Stomach (tissue), 9 donors: Measurements from ENCODE around the gene HOXD8. TPM values are rescaled to one million over a fixed set of nuclear protein-coding genes. Genes with fewer than 3 reads are reported as not detected.

Source experiments
- DNase-seq, 2 donors: peaks; one replicate each; pipeline versions ENCODE4 v3.0.0 to v3.0.0-alpha.2; 2013 to 2019
- H3K27ac ChIP-seq, 5 donors: fragments of 200-600 bp in 4 of 5; sonication (generic) in 4 of 5; one replicate each; pipeline ENCODE4 v1.5.1; 2013 to 2019; ENCODE audit warnings: mild to moderate bottlenecking in 1 of 5, moderate library complexity in 1 of 5
- H3K27me3 ChIP-seq, 3 donors: fragments of 200-600 bp; sonication (generic); one replicate each; pipeline ENCODE4 v1.5.1; 2017 to 2019; ENCODE audit warnings: mixed run types in 1 of 3
- H3K36me3 ChIP-seq, 4 donors: fragments of 200-600 bp; sonication (generic); 1 replicate in 3 of 4; 2 replicates in 1 of 4; pipeline ENCODE4 v1.5.1; 2016 to 2019
- H3K4me1 ChIP-seq, 4 donors: fragments of 200-600 bp; sonication (generic); one replicate each; pipeline ENCODE4 v1.5.1; 2016 to 2019
- H3K4me3 ChIP-seq, 4 donors: fragments of 200-600 bp; sonication (generic) in 3 of 4; one replicate each; pipeline ENCODE4 v1.5.1; 2016 to 2019; ENCODE audit warnings: mild to moderate bottlenecking in 1 of 4
- H3K9me3 ChIP-seq, 4 donors: fragments of 200-600 bp; sonication (generic); one replicate each; pipeline ENCODE4 v1.5.1; 2016 to 2019
- EP300 ChIP-seq: sonication (generic); formaldehyde crosslinking; IDR thresholded peaks from one replicate; pipeline ENCODE4 v1.6.1; 2017; ENCODE audit warnings: antibody characterized with exemption
- POLR2A ChIP-seq, 4 donors: fragments of 450-650 bp; IDR thresholded peaks; one replicate each; pipeline ENCODE4 v1.6.1; 2016; ENCODE audit warnings: antibody characterized with exemption in 4 of 4, control low read depth in 2 of 4, mild to moderate bottlenecking in 1 of 4, moderate library complexity in 1 of 4
- POLR2AphosphoS5 ChIP-seq, 3 donors: sonication (generic); formaldehyde crosslinking; IDR thresholded peaks; one replicate each; pipeline ENCODE4 v1.6.1; 2016; ENCODE audit warnings: antibody characterized with exemption in 3 of 3
- WGBS, 5 donors: extraction: QIAGEN DNeasy Blood & Tissue Kit in 3 of 5; methylation state at CpG; one replicate each; pipeline versions ENCODE4 v1.1.5 to v1.1.7; 2013 to 2018; 5-methylcytosine and 5-hydroxymethylcytosine counted together
- intact Hi-C: fragments of 100-400 bp; cut with DNase I; formaldehyde crosslinking; loops from one replicate; pipeline ENCODE4 v1.15.1; 2023; ENCODE audit warnings: low total_unique reads
- polyA plus RNA-seq, 3 donors: library from polyadenylated mRNA; stranded (reverse); fragments of 200-250 nt; gene quantifications; one replicate each; pipeline ENCODE4 v1.2.3, GENCODE V29; 2013
- total RNA-seq, 5 donors: library from RNA; depleted of rRNA; stranded (reverse); fragments of >200 nt; gene quantifications; one replicate each; pipeline versions ENCODE4 v1.1.0 to v1.2.3, GENCODE V29; 2014 to 2016
- TF ChIP-seq, protein P1 (sequence below), 7 experiments: fragments of 450-650 bp in 4 of 7; fragments of 200-600 bp in 3 of 7; sonication (generic) in 3 of 7; IDR thresholded peaks; one replicate each; pipeline ENCODE4 v1.5.1; 2016 to 2019; ENCODE audit warnings: antibody characterized with exemption in 7 of 7, control low read depth in 2 of 7, mild to moderate bottlenecking in 1 of 7
- donor health status: healthy with polysubstance abuse.
- donor health status: Bipolar disorder and iron deficiency.
- donor health status: healthy.

HOXD8 gene
- total and polyA plus RNA-seq, 8 donors: 0.58 to 15.9 (median 1.8) TPM; not detected in 2

DNA sequence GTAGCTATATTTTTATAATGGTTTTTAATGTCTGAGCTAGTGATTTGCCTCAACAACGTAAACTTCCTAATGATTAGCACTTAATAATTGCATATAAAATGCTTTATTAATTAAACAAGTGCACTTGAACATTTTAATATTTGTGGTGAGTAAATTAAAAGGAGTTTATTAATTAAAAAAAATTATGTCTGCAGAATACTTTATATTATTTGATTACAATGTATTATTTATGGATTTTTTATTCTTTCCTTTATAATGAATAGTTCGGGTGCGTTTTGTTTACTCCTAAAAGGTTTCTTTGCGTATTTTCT is 2.3 kb downstream of the HOXD8 start:
- intact Hi-C loops: no loop called here
- H3K27ac ChIP-seq: peak overlapping the region in 1 of 5 donors; percentile 75
- DNase-seq: no peak
- H3K36me3 ChIP-seq: no peaks in the 10 kb centered on the region
- H3K4me3 ChIP-seq: peak overlapping the region in 1 of 4 donors; percentile 35
- TF ChIP-seq, protein P1, sequence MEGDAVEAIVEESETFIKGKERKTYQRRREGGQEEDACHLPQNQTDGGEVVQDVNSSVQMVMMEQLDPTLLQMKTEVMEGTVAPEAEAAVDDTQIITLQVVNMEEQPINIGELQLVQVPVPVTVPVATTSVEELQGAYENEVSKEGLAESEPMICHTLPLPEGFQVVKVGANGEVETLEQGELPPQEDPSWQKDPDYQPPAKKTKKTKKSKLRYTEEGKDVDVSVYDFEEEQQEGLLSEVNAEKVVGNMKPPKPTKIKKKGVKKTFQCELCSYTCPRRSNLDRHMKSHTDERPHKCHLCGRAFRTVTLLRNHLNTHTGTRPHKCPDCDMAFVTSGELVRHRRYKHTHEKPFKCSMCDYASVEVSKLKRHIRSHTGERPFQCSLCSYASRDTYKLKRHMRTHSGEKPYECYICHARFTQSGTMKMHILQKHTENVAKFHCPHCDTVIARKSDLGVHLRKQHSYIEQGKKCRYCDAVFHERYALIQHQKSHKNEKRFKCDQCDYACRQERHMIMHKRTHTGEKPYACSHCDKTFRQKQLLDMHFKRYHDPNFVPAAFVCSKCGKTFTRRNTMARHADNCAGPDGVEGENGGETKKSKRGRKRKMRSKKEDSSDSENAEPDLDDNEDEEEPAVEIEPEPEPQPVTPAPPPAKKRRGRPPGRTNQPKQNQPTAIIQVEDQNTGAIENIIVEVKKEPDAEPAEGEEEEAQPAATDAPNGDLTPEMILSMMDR (IDR thresholded peaks at IDR 0.05): no peak
- TF ChIP-seq EP300 (no peak), POLR2A (IDR thresholded peaks at IDR 0.05) (no peak), POLR2AphosphoS5 (IDR thresholded peaks at IDR 0.05) (no peak)
- WGBS, 5 donors: 18 to 28% (median 21%) methylated on average over 4 of the region's 4 CpGs
- H3K9me3 ChIP-seq: peaks cover 0 to 25% (median 2%) of the 10 kb centered on the region in 4 donors
- H3K4me1 ChIP-seq: peaks cover 18 to 59% (median 41%) of the 10 kb centered on the region in 4 donors
- peaks cover 56 to 100% (median 93%) of the 10 kb centered on the region in 3 donors for H3K27me3 ChIP-seq

DNA sequence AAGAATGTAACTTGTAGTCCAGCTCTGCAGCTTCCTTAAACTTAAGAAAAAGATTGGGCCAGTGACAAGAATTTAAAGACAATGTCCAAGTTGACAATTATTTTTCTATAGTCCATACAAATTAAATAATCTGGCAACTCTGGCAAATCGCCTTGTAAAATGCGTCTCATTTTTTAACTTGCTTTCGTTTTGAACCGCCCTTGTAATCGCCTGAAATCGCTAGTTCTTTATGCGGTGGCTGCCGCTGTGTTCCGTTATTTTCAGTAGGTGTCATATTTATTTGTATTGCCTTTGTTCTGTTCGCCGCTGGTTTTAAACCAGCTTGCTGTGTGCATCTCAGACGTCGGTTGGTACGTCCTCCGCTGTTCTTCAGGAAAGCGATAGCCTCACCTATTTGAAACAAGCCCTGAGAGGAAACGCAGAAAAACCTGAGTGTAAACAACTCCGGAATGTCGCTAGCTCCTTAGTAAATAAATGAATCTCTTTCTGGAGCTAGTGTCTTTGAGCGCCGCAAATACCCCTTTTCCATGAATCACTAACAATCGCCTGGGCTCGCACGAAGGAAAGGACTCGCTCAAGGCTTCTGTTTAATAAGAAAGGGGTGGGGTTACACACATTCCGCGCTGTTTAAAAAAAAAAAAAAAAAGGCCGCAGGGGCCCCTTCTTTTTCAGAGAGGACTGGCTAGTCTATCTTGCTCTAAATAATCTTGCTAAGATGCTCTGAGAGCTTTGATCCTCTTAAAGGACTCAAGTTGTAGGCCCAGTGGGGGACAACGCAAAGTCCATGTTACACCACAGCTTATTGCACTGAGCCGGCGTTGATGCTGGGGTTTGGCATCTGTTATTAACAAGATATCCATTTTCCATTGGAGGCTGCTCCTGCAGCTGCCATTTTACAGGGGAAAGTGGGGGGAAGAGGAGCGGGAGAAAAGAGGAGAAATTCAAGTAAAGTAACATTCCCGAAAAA is 3.0 kb downstream of the HOXD8 start:
- Histone ChIP-seq H3K4me1 (peaks cover 20 to 58% (median 43%) of the 10 kb centered on the region in 4 donors), H3K27ac (peak overlapping the region in 1 of 5 donors; percentile 42), H3K36me3 (no peaks in the 10 kb centered on the region), H3K9me3 (peaks cover 0 to 25% (median 2%) of the 10 kb centered on the region in 4 donors), H3K27me3 (peaks cover 58 to 100% (median 99%) of the 10 kb centered on the region in 3 donors), H3K4me3 (peak overlapping the region; percentile 13 to 35 (median 20))
- intact Hi-C loops: no loop called here
- no peak for TF ChIP-seq EP300
- no peak for TF ChIP-seq POLR2A (IDR thresholded peaks at IDR 0.05)
- TF ChIP-seq POLR2AphosphoS5 (IDR thresholded peaks at IDR 0.05): no peak
- TF ChIP-seq, protein P1 (IDR thresholded peaks at IDR 0.05): no peak
- 9 to 17% (median 10%) methylated on average over 33 of the region's 33 CpGs for WGBS, 5 donors
- DNase-seq: no peak

DNA sequence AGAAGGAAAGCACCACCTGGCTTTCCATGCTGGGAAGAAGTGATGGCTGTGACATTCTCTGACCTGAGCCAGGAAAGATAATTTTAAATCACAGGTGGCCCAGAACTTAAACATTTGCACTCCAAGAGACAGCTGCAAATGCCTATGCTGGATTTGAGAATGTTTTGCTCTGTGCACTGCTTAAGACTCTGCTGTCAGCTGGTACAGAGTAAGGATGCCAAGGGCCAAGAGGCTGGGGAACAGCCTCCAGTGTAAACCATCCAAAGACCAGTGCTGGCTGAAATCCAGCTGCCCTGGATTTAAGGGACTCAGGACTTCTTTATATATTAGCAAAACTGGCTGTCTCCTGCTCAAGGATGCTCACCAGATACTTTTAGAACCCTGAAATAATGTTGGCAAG is 3.9 kb downstream of the HOXD8 start:
- intact Hi-C loops: no loop called here
- DNase-seq: no peak

DNA sequence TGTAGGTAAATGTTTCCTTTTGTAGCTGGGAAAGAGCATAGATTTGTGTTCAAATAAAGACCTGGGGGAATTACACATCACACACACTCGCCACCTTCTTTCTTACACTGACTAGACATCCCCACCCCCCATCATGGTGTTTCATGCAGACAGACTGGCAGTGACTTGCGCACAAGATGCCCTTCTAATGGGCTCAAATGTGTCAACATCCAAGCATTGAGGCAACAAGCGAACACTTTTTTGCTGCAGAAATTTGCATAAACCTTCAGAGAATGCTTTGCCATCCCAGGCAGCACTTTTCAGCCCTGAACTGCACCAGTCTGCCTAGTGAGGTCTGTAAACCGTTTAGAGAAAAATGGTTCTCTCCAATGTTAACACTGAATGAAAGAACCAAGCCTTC is 4.5 kb downstream of the HOXD8 start:
- Histone ChIP-seq H3K27ac (no peak overlapping the region), H3K9me3 (peaks cover 0 to 24% (median 2%) of the 10 kb centered on the region in 4 donors), H3K4me3 (no peak overlapping the region), H3K36me3 (no peaks in the 10 kb centered on the region), H3K27me3 (peaks cover 53 to 100% (median 100%) of the 10 kb centered on the region in 3 donors), H3K4me1 (peaks cover 20 to 52% (median 34%) of the 10 kb centered on the region in 4 donors)
- DNase-seq: no peak
- no peak for TF ChIP-seq EP300
- no peak for TF ChIP-seq POLR2A (IDR thresholded peaks at IDR 0.05)
- no peak for TF ChIP-seq POLR2AphosphoS5 (IDR thresholded peaks at IDR 0.05)
- TF ChIP-seq, protein P1 (IDR thresholded peaks at IDR 0.05): no peak
- intact Hi-C loops: no loop called here
- WGBS, 5 donors: 16 to 42% (median 21%) methylated on average over 4 of the region's 4 CpGs

More for the DNA sequence above, 3.9 kb downstream of the HOXD8 start:
- Histone ChIP-seq H3K27me3 (peaks cover 58 to 100% (median 100%) of the 10 kb centered on the region in 3 donors), H3K36me3 (no peaks in the 10 kb centered on the region), H3K4me1 (peaks cover 20 to 52% (median 40%) of the 10 kb centered on the region in 4 donors), H3K4me3 (no peak overlapping the region), H3K9me3 (peaks cover 0 to 26% (median 2%) of the 10 kb centered on the region in 4 donors), H3K27ac (no peak overlapping the region)
- TF ChIP-seq POLR2AphosphoS5 (IDR thresholded peaks at IDR 0.05): no peak
- TF ChIP-seq, protein P1 (IDR thresholded peaks at IDR 0.05): no peak
- TF ChIP-seq EP300: no peak
- TF ChIP-seq POLR2A (IDR thresholded peaks at IDR 0.05): no peak
